GM06990 (cell line): ENCODE data around the gene AKT3.

ENCODE experiments used
- DNase-seq: peaks from one replicate; pipeline ENCODE4 v3.0.0-alpha.2; 2011; ENCODE audit not compliant: insufficient read length; ENCODE audit errors: extremely low read depth
- H3K27me3 ChIP-seq: replicated peaks from 2 replicates; pipeline ENCODE4 v1.6.0; 2011; ENCODE audit warnings: low read length; ENCODE audit not compliant: control insufficient read depth, insufficient read depth
- H3K36me3 ChIP-seq: 2 replicates; pipeline ENCODE4 v1.5.1; 2011; ENCODE audit warnings: low read length; ENCODE audit not compliant: control insufficient read depth, insufficient read depth
- H3K4me3 ChIP-seq: replicated peaks from 2 replicates; pipeline ENCODE4 v1.5.1; 2011; ENCODE audit warnings: low read depth, mild to moderate bottlenecking, control low read depth, low read length
- CTCF ChIP-seq: IDR thresholded peaks from 2 replicates; pipeline ENCODE4 v1.5.1; 2011; ENCODE audit warnings: low read length, control low read depth, mild to moderate bottlenecking, inconsistent platforms; ENCODE audit not compliant: insufficient read depth, poor library complexity, severe bottlenecking

AKT3 gene

GRCh38 chr1:243850202-243850451 is at the start of gene AKT3:
AKT3 (minus strand) TSS chr1:243850243; CDS start chr1:243843170, 7,073 bp downstream.
- DNase-seq = no peak
- Histone ChIP-seq H3K27me3 (no peaks in the 10 kb centered on the region), H3K4me3 (peak within 1 kb of the TSS; percentile 75), H3K36me3 (no peaks in the 10 kb centered on the region)
- TF ChIP-seq CTCF = no peak

GRCh38 chr1:243898278-243898677 is 48.2 kb upstream of the AKT3 start:
- Histone ChIP-seq H3K36me3 (no peaks in the 10 kb centered on the region), H3K27me3 (no peaks in the 10 kb centered on the region), H3K4me3 (no peak overlapping the region)
- no peak for DNase-seq
- TF ChIP-seq CTCF = no peak

- no peak for DNase-seq
- no peak overlapping the region for H3K4me3 ChIP-seq
- TF ChIP-seq CTCF = no peak
- H3K27me3 ChIP-seq = no peaks in the 10 kb centered on the region
- no peaks in the 10 kb centered on the region for H3K36me3 ChIP-seq
These were observed 46.3 kb upstream of the AKT3 start for GRCh38 chr1:243896313-243896712.

DNA sequence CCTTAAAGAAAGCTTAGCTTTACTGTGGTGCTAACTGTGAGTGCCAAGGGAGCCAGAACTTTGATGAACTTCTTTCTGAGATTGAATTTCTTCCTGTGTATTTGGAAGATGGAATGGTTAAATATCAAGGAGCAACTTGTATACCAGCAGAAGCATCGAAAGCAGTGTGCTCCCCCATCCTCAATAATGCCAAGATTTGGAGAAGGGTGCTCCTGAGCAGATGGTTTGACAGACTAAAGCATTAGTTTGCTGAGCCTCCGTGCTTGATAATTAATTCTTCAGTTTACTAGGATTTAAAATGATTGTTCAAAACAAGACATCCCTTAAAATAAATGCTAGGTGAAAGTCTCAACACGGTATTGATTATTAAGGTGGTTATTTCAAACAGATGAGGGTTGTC is 42.4 kb upstream of the AKT3 start:
- no peak overlapping the region for H3K4me3 ChIP-seq
- no peak for DNase-seq
- H3K27me3 ChIP-seq = no peaks in the 10 kb centered on the region
- no peak for TF ChIP-seq CTCF
- H3K36me3 ChIP-seq = no peaks in the 10 kb centered on the region

- Histone ChIP-seq H3K27me3 (no peaks in the 10 kb centered on the region), H3K36me3 (no peaks in the 10 kb centered on the region), H3K4me3 (no peak overlapping the region)
- DNase-seq = no peak
- no peak for TF ChIP-seq CTCF
These were observed 40.5 kb upstream of the AKT3 start for GRCh38 chr1:243890576-243890975.

DNA sequence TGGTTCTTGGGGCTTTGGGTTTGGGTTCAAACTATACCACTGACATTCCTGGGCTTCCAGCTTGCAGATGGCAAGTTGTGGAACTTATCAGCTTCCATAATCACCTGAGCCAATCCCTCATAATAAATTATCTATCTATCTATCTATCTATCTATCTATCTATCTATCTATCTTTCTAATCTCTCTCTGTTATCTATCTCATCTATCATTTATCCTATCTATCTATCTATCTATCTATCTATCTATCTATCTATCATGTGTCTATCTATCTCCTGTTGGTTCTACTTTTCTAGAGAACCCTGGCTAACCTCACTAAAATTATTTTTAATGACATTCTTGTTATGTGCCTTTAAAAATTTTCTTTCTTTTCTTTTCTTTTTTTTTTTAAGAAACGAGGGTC is 35.8 kb upstream of the AKT3 start:
- Histone ChIP-seq H3K4me3 (no peak overlapping the region), H3K27me3 (no peaks in the 10 kb centered on the region), H3K36me3 (no peaks in the 10 kb centered on the region)
- no peak for TF ChIP-seq CTCF
- DNase-seq = no peak
